ENCODE measurements around the gene SNCG. TPM values are rescaled to one million over a fixed set of nuclear protein-coding genes. Genes with fewer than 3 reads are reported as not detected.
A peak's percentile ranks its signal among the peaks of the same experiment; 100 is the strongest.

Gene SNCG
- total and polyA plus RNA-seq, 3 donors from 2014 or later: 8.3 to 30.3 (median 8.9) TPM

DNA sequence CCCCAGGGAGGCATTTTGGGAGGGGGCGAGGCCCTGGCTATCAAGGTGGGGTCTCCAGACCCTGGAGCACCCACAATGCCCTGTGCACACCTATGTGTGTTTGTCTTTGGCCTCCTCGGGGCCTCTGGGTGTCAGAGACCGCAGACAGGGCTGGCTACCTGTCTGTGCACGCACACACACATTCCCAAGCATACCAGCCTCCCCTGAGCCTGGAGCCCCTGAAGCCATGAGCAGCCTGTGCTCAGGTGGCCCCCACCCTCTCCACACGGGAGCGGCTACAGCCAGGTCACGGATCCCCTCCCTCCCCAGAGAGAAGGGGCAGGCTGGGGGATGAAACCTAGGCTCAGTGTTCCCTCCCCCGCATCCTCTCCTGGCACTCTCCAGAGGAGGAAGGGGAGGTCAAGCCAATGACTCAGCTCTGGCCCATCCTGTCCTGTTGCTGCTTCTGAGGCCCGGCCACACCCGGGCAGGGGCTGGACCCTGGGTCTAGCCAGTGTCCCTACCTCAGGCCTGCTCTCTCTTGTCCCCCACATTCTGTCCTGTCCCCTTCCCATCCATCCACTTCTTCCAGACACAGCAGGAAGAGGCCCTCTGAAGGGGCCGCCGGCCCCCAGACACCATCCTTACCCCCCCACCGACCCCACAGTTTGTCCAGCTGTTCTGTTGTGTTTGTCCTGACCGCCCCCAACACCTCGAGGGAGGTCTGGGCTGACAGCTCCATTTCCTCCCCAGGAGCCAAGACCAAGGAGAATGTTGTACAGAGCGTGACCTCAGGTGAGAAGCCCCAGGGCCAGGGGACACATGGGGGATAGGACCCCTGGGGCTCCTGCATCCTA is 720 bp downstream of the SNCG start:
- Histone ChIP-seq H3K9me3 (no peaks in the 10 kb centered on the region), H3K36me3 (ENCODE audit: low read depth, missing control alignments) (no peaks in the 10 kb centered on the region), H3K4me3 (no peak overlapping the region), H3K27ac (peak overlapping the region; percentile 46 to 87), H3K4me1 (peaks cover 56% of the 10 kb centered on the region), H3K27me3 (no peaks in the 10 kb centered on the region)
- TF ChIP-seq, protein P1, sequence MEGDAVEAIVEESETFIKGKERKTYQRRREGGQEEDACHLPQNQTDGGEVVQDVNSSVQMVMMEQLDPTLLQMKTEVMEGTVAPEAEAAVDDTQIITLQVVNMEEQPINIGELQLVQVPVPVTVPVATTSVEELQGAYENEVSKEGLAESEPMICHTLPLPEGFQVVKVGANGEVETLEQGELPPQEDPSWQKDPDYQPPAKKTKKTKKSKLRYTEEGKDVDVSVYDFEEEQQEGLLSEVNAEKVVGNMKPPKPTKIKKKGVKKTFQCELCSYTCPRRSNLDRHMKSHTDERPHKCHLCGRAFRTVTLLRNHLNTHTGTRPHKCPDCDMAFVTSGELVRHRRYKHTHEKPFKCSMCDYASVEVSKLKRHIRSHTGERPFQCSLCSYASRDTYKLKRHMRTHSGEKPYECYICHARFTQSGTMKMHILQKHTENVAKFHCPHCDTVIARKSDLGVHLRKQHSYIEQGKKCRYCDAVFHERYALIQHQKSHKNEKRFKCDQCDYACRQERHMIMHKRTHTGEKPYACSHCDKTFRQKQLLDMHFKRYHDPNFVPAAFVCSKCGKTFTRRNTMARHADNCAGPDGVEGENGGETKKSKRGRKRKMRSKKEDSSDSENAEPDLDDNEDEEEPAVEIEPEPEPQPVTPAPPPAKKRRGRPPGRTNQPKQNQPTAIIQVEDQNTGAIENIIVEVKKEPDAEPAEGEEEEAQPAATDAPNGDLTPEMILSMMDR (IDR thresholded peaks at IDR 0.05): no peak
- TF ChIP-seq POLR2A (IDR thresholded peaks at IDR 0.05): no peak
- intact Hi-C loops (cut with DNase I; ENCODE audit: low total_unique reads): no loop called here
- peak; percentile 54 for DNase-seq
- 43 to 48% methylated on average over 9 to 15 of the region's 16 CpGs for WGBS, 2 donors

- no peaks in the 10 kb centered on the region for H3K9me3 ChIP-seq
- no peaks in the 10 kb centered on the region for H3K27me3 ChIP-seq
- intact Hi-C loops (cut with DNase I; ENCODE audit: low total_unique reads): no loop called here
- TF ChIP-seq POLR2A (IDR thresholded peaks at IDR 0.05): no peak
- TF ChIP-seq, protein P1 (IDR thresholded peaks at IDR 0.05): no peak
- no peaks in the 10 kb centered on the region for H3K36me3 ChIP-seq (ENCODE audit: low read depth, missing control alignments)
- WGBS, 2 donors: 70 to 95% methylated on average over 2 of the region's 2 CpGs
- no peak overlapping the region for H3K4me3 ChIP-seq
- peak; percentile 13 for DNase-seq
- peak overlapping the region; percentile 46 to 87 for H3K27ac ChIP-seq
- peaks cover 50% of the 10 kb centered on the region for H3K4me1 ChIP-seq
Measured at GRCh38 chr10:86959737-86960002, 1.3 kb downstream of the SNCG start.

DNA sequence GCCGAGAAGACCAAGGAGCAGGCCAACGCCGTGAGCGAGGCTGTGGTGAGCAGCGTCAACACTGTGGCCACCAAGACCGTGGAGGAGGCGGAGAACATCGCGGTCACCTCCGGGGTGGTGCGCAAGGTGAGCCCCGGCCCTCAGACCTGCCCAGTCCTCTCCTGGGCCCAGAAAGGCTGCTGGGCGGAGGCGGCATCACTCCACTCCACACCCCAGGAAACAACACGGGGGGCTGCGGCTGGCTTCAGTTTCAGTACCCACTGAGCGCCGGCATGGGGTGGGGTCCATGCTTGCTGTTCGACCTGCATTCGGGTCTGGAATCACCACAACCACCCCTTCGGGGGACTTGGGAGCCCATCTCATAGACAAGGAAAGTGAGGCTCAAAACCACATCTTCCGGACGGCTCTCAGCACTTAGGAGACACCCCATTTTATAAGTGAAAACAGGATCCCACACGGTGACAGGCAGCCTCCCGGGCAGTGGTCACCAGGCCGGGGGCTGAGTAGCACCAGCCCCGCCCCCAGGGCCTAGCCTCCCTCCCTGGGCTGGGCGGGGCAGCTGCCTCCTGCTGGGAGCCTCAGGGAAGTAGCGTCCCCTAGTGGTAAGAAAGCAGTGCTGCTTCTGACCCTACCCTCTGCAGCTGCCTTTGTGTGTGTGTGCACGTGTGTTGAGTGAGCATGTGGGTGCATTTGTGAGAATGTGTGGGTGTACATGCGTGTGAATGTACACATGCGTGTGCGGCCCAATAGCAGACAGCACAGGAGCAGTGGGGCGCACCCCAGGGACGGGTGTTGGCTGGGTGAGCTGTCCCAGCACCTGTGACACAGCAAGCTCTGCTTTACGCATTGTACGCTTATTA is 1.8 kb downstream of the SNCG start:
- Histone ChIP-seq H3K4me3 (no peak overlapping the region), H3K9me3 (no peaks in the 10 kb centered on the region), H3K27ac (peak overlapping the region; percentile 46 to 87), H3K27me3 (no peaks in the 10 kb centered on the region), H3K4me1 (peaks cover 45% of the 10 kb centered on the region), H3K36me3 (ENCODE audit: low read depth, missing control alignments) (no peaks in the 10 kb centered on the region)
- peak; percentile 68 for DNase-seq
- intact Hi-C loops (cut with DNase I; ENCODE audit: low total_unique reads): no loop called here
- 79 to 84% methylated on average over 22 to 37 of the region's 37 CpGs for WGBS, 2 donors
- TF ChIP-seq, protein P1 (IDR thresholded peaks at IDR 0.05): peak; percentile 89 to 96 (median 95)
- no peak for TF ChIP-seq POLR2A (IDR thresholded peaks at IDR 0.05)

- peak; percentile 9 for DNase-seq
- intact Hi-C loops (cut with DNase I; ENCODE audit: low total_unique reads): no loop called here
- Histone ChIP-seq H3K9me3 (no peaks in the 10 kb centered on the region), H3K36me3 (ENCODE audit: low read depth, missing control alignments) (no peaks in the 10 kb centered on the region), H3K4me1 (peaks cover 41% of the 10 kb centered on the region), H3K4me3 (no peak overlapping the region), H3K27ac (no peak overlapping the region), H3K27me3 (no peaks in the 10 kb centered on the region)
- WGBS, 2 donors: 48 to 57% methylated on average over 6 to 9 of the region's 9 CpGs
- TF ChIP-seq, protein P1 (IDR thresholded peaks at IDR 0.05): no peak
- no peak for TF ChIP-seq POLR2A (IDR thresholded peaks at IDR 0.05)
Measured at GRCh38 chr10:86960863-86961434, 2.5 kb downstream of the SNCG start.
